Jurkat, Clone E6-1 (cell line): ENCODE measurements around the gene FGF12.

Experiments used
- DNase-seq: peaks from one replicate; pipeline ENCODE4 v3.0.0-alpha.2; 2011; ENCODE audit warnings: low read depth, low spot score
- H3K4me3 ChIP-seq: 2 replicates; pipeline ENCODE4 v1.5.1; 2011; ENCODE audit warnings: mild to moderate bottlenecking, low read length, control low read depth, moderate library complexity

The FGF12 gene

GRCh38 chr3:192444791-192445106 is 282.6 kb downstream of the FGF12 start:
- DNase-seq, result no peak
- no peak overlapping the region for H3K4me3 ChIP-seq

- no peak overlapping the region for H3K4me3 ChIP-seq
- peak; percentile 26 for DNase-seq
Observed at GRCh38 chr3:192444096-192444790, 283.1 kb downstream of the FGF12 start.

DNA sequence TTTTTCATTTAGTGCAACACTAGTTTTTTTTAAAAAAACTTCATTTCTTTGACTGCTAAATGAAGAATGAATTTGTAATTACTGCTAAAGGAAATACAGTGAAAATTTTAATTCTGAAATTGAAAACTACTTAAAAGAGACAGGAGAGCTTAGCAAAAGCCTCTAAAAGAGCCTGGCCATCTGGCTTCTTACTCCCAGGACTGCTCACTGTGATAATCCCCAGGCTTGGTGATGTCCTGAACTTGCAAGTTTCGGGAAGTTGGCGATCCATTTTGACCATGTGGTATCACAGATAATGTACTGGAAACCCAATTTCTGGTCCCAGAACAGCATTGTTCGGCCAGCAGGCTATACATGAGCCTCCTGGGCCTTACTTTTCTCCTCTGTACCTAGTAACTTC is 292.1 kb downstream of the FGF12 start:
- no peak overlapping the region for H3K4me3 ChIP-seq
- no peak for DNase-seq

GRCh38 chr3:192434186-192434585 is 293.2 kb downstream of the FGF12 start:
- no peak overlapping the region for H3K4me3 ChIP-seq

GRCh38 chr3:192433704-192434103 is 293.6 kb downstream of the FGF12 start:
- DNase-seq, result no peak
- no peak overlapping the region for H3K4me3 ChIP-seq

More at GRCh38 chr3:192434186-192434585, 293.2 kb downstream of the FGF12 start:
- DNase-seq, result no peak

DNA sequence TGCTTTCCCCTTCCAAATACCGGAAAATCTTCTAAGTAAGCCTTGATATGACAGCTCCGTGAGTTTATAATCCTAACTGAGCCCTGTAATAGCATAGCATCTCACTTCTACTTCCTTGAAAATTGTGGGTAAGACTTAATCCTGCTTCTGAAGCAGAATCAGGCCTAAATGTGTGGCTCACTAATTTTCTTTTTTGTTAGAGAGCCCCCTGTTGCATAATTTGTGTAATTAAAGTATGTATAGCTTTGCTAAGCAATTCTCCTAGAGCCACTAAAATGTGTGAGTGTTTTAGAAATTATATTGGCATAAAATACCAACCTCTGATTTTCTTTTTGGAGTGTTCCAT is 304.4 kb downstream of the FGF12 start:
- peak; percentile 10 for DNase-seq
- no peak overlapping the region for H3K4me3 ChIP-seq

DNA sequence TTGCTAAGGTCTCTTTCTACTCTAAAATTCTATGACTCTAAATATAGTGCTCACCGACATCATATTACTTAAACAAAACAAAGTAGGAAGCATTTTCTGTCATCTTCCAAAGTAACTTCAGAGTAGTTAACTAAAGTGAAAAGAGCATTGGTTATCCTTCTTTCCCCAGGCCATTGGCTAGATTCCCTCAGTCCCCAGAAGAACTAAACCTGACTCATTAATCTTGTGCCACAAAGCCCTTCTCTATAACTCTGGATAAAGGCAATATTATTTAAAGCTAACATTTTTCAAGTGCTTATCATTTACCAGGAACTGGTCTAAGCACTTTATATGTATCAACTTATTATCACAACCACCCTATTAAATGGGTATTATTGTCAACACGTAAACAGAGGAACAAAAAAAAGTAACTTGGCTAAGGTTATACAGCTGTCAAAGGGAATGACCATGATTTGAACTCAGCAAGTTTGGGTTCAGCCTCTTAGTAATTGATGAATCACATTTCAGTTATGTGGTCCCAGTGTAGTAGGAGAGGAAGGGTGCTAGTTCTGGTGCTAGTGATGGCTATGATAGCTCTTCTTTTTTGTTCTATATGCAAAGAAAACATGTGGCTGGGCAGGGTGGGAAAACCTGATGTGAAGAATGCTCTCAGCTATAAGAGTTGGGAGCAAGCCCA is 304.9 kb downstream of the FGF12 start:
- no peak for DNase-seq
- H3K4me3 ChIP-seq, result no peak overlapping the region

GRCh38 chr3:192419312-192419711 is 308.0 kb downstream of the FGF12 start:
- DNase-seq, result no peak

DNA sequence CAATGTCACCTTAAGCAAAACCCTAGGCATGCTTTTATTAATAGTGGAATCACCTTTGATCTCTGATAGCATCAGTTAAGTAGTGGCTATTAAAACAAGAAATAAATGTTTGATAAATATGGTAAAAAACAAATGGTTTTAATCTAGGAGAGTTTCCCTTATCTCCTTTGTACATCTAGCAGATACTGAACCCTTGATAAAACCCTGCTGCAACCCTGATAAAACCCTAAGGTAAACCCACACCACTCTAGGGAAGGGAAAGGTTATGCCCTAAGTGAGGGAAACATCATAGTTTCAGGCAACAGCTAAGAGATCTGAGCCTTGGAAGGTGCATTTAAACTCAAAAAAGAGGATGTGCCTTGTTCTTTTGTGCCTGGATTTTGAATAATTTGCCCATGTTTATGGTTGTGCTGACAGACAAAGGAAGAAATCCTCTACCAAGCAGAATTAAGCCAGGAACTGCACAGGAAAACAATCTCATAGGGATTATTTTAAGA is 309.7 kb downstream of the FGF12 start:
- no peak for DNase-seq

More at GRCh38 chr3:192419312-192419711, 308.0 kb downstream of the FGF12 start:
- H3K4me3 ChIP-seq, result no peak overlapping the region

DNA sequence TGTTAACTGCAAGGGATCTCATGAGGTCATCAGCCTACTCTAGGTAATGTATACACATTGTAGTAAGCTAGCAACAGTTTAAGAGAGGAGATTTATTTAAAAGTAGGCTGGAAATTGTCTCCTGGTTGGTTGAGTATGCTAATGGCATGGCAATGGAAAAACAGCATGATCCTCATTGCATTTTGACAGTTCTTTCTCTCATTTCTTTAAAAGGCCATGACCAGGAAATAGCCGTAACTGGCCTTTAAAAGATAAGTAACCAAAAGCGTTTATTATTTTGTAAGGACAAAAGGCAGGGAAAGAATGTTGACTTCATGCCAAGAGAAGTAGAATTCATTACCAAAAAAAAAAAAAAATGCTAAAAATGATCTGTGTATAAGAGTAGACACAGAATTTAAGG is 310.3 kb downstream of the FGF12 start:
- DNase-seq, result no peak
- no peak overlapping the region for H3K4me3 ChIP-seq

More for the DNA sequence above, 309.7 kb downstream of the FGF12 start:
- H3K4me3 ChIP-seq, result no peak overlapping the region

GRCh38 chr3:192413461-192413860 is 313.9 kb downstream of the FGF12 start:
- no peak overlapping the region for H3K4me3 ChIP-seq
- DNase-seq, result no peak

- no peak overlapping the region for H3K4me3 ChIP-seq
Observed at GRCh38 chr3:192410684-192410960, 316.7 kb downstream of the FGF12 start.

GRCh38 chr3:192409838-192410683 is 317.3 kb downstream of the FGF12 start:
- no peak for DNase-seq
- H3K4me3 ChIP-seq, result no peak overlapping the region

More at GRCh38 chr3:192410684-192410960, 316.7 kb downstream of the FGF12 start:
- no peak for DNase-seq

GRCh38 chr3:192409201-192409837 is 318.0 kb downstream of the FGF12 start:
- DNase-seq, result no peak
- H3K4me3 ChIP-seq, result no peak overlapping the region

DNA sequence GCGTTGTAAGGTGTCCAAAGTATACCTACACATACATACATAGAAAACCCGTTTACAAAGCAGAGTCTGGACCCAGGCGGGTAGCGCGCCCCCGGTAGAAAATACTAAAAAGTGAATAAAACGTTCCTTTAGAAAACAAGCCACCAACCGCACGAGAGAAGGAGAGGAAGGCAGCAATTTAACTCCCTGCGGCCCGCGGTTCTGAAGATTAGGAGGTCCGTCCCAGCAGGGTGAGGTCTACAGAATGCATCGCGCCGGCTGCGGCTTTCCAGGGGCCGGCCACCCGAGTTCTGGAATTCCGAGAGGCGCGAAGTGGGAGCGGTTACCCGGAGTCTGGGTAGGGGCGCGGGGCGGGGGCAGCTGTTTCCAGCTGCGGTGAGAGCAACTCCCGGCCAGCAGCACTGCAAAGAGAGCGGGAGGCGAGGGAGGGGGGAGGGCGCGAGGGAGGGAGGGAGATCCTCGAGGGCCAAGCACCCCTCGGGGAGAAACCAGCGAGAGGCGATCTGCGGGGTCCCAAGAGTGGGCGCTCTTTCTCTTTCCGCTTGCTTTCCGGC is 318.6 kb downstream of the FGF12 start:
- DNase-seq, result no peak

GRCh38 chr3:192408007-192408646 is 319.2 kb downstream of the FGF12 start:
- no peak overlapping the region for H3K4me3 ChIP-seq

More for the DNA sequence above, 318.6 kb downstream of the FGF12 start:
- no peak overlapping the region for H3K4me3 ChIP-seq

GRCh38 chr3:192399767-192400166 is 327.6 kb downstream of the FGF12 start:
- DNase-seq, result no peak
- H3K4me3 ChIP-seq, result no peak overlapping the region

More at GRCh38 chr3:192408007-192408646, 319.2 kb downstream of the FGF12 start:
- no peak for DNase-seq

GRCh38 chr3:192397012-192397411 is 330.3 kb downstream of the FGF12 start:
- no peak for DNase-seq
- H3K4me3 ChIP-seq, result no peak overlapping the region

- no peak overlapping the region for H3K4me3 ChIP-seq
- DNase-seq, result no peak
Observed at GRCh38 chr3:192395506-192395905, 331.8 kb downstream of the FGF12 start.
